Stimulated activated CD8-positive, alpha-beta memory T cell treated with anti-CD3 and anti-CD28 coated beads, Interleukin-15, amount 100 ng/mL, for 1 hour (primary cell): ENCODE results near the gene PIM1.

Experiments used
- DNase-seq: peaks from one replicate; pipeline ENCODE4 v3.0.0-alpha.2; 2020; ENCODE audit warnings: low read depth

The PIM1 gene

DNA sequence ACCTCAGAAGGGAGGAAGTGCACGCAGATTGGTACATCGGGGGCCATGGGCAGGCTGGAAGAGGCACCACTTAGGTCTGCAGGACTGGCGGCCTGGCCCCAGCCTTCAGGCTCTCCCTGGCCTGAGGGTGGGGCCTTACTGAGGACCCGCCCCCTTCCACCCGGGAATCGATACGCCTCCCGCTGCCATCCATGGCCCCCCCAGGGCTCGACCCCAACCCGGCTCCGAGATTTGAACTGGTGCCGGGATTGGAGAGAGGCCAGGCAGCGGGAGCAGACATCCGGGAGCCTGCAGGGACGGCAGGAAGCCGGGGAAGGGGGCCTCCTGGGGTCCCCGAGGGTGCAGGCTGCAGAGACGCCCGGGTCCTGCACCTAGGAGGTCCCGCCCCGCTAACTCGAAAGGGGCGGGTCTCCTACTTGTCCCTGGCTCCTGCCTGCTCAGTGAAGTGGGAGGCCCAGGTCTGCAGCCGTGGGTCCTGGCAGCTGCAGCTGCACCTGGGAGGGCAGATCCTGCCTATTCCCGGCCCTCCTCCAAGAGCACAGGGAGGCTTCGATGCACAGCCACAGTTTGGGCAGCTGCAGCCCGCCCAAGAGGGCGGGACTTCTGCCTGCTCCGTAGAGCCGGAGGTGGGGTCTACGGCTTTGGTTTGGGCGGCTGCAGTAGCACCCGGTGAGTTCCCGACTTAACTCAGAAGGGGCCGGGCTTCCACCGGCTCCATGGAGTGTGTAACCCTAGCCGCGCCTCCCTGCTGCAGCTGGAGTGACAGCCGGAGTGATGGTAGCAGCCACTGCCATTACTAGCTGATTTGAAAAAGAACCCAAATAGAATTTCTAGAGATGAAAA, 52.4 kb downstream of the PIM1 start:
- DNase-seq, result no peak

DNA sequence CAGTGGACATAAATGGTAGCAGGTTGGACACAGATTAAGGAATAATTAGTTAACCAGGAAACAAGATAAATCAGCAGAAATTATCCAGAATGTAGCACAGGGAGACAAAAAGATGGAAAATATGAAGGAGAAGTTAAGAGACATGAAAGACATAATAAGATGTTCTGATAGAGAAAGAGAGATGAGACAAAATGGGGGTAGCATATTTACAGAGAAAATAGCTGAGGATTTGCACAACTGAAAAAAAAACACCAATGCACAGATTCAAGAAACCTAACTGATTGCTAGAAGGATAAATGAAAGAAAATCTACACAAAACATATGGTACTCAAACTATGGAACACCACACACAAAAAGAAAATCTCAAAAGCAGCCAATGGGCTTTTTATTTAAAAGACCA, 53.0 kb downstream of the PIM1 start:
- no peak for DNase-seq
